Prostate gland (tissue), 2 donors: Measurements from ENCODE around the gene FAM20A.

Experiments used
- POLR2A ChIP-seq: fragments of 450-650 bp; IDR thresholded peaks from one replicate; pipeline ENCODE4 v1.6.1; 2016; ENCODE audit warnings: antibody characterized with exemption, mild to moderate bottlenecking
- TF ChIP-seq, protein P1 (sequence below), 4 experiments: fragments of 200-600 bp in 2 of 4; fragments of 450-650 bp in 2 of 4; sonication (generic) in 2 of 4; IDR thresholded peaks; 1 replicate in 3 of 4; 2 replicates in 1 of 4; pipeline ENCODE4 v1.5.1; 2016 to 2019; ENCODE audit warnings: antibody characterized with exemption in 4 of 4, mild to moderate bottlenecking in 2 of 4, moderate library complexity in 2 of 4

DNA sequence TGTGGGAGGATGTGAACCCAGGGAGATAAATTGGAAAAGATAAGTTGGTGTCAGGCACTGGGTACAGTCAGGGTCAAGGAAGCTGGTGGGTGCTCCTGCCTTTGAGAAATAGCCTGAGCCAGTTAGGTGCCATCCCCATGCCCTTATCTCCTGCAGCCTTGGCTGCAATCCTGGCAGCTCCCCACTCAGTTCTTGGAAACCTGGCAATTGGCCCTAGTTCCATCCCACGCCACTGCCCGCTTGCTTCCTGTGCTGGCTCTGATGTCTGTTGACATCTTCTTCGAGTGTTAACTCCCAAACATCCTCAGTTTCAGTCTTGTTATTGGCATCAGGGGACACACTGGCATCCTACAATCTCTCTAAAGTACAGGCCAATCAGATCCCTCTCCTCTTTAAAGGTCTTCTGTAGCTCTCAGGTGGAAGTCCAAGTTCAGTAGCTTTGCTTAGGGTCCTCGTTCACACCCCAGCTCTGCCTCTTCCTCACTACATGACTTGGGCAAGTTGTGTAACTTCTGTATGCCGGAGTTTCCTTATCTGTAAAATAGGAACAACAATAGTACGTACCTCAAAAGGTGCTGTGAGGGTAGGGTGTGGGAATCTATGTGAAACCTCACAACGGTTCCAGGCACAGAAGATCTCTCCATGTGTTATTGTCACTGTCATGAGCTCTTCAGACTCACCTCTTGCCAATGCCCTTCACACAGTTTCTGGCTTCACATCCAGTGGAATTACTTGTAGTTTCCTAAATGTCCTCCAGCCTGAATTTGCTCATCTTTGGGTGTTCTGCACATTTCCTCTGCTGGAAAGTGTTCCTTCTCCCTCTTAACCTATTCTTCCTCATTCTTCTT lies 102.5 kb downstream of the FAM20A start:
- TF ChIP-seq, protein P1, sequence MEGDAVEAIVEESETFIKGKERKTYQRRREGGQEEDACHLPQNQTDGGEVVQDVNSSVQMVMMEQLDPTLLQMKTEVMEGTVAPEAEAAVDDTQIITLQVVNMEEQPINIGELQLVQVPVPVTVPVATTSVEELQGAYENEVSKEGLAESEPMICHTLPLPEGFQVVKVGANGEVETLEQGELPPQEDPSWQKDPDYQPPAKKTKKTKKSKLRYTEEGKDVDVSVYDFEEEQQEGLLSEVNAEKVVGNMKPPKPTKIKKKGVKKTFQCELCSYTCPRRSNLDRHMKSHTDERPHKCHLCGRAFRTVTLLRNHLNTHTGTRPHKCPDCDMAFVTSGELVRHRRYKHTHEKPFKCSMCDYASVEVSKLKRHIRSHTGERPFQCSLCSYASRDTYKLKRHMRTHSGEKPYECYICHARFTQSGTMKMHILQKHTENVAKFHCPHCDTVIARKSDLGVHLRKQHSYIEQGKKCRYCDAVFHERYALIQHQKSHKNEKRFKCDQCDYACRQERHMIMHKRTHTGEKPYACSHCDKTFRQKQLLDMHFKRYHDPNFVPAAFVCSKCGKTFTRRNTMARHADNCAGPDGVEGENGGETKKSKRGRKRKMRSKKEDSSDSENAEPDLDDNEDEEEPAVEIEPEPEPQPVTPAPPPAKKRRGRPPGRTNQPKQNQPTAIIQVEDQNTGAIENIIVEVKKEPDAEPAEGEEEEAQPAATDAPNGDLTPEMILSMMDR (IDR thresholded peaks at IDR 0.05): no peak
- TF ChIP-seq POLR2A: no peak
